SK-N-SH treated with all-trans-retinoic acid at 6 μM for 48 hours (cell line): ENCODE measurements around the gene DNAJB12.
A peak's percentile ranks its signal among the peaks of the same experiment; 100 is the strongest.
"Not testable (repeated sequence)": the region's sequence is repeated elsewhere in the genome, so short reads cannot be mapped to it uniquely, and the experiment has no call there.

Experiments used
- ATAC-seq: fragments of 200-7000 bp; cut with Tn5 transposase; 3 replicates; pipeline ENCODE4 v1.9.1; 2020; ENCODE audit warnings: mild to moderate bottlenecking, moderate library complexity
- ARNTL ChIP-seq: fragments of 450-650 bp; formaldehyde crosslinking; IDR thresholded peaks from 2 replicates; pipeline ENCODE4 v1.5.0; 2020; ENCODE audit warnings: low read depth, mild to moderate bottlenecking, moderate library complexity, borderline replicate concordance
- BACH2 ChIP-seq: fragments of 250-450 bp; sonication (Bioruptor Pico); IDR thresholded peaks from 2 replicates; pipeline ENCODE4 v1.9.0; 2021; ENCODE audit warnings: mild to moderate bottlenecking, borderline replicate concordance
- CREB5 ChIP-seq: fragments of 250-450 bp; sonication (Bioruptor Pico); IDR thresholded peaks from 2 replicates; pipeline ENCODE4 v1.5.1; 2020; ENCODE audit warnings: low read depth, mild to moderate bottlenecking, moderate library complexity
- CSDC2 ChIP-seq: fragments of 250-450 bp; sonication (Bioruptor Pico); IDR thresholded peaks from 2 replicates; pipeline ENCODE4 v1.5.0; 2020; ENCODE audit warnings: mild to moderate bottlenecking, moderate library complexity
- ESRRG ChIP-seq: fragments of 250-450 bp; sonication (Bioruptor Pico); IDR thresholded peaks from 2 replicates; pipeline ENCODE4 v1.6.1; 2021; ENCODE audit warnings: mild to moderate bottlenecking
- GLIS3 ChIP-seq: fragments of 250-450 bp; sonication (Bioruptor Pico); IDR thresholded peaks from 2 replicates; pipeline ENCODE4 v1.5.0; 2020; ENCODE audit warnings: mild to moderate bottlenecking, moderate library complexity
- ISL1 ChIP-seq: fragments of 250-450 bp; sonication (Bioruptor Pico); IDR thresholded peaks from 2 replicates; pipeline ENCODE4 v2.1.2; 2022; ENCODE audit warnings: mild to moderate bottlenecking, moderate library complexity
- OSR1 ChIP-seq: fragments of 250-450 bp; sonication (Bioruptor Pico); IDR thresholded peaks from 2 replicates; pipeline ENCODE4 v1.8.0; 2022; ENCODE audit warnings: moderate library complexity, mild to moderate bottlenecking, inconsistent platforms
- PATZ1 ChIP-seq: fragments of 250-450 bp; sonication (Bioruptor Pico); IDR thresholded peaks from 2 replicates; pipeline ENCODE4 v1.8.0; 2020; ENCODE audit warnings: mild to moderate bottlenecking, moderate library complexity, borderline replicate concordance
- RARB ChIP-seq: fragments of 250-450 bp; sonication (Bioruptor Pico); IDR thresholded peaks from 2 replicates; pipeline ENCODE4 v1.8.0; 2021; ENCODE audit warnings: mild to moderate bottlenecking, moderate library complexity
- SNAI2 ChIP-seq: fragments of 250-450 bp; sonication (Bioruptor Pico); IDR thresholded peaks from 2 replicates; pipeline ENCODE4 v1.5.0; 2020; ENCODE audit warnings: mild to moderate bottlenecking, moderate library complexity
- TCF4 ChIP-seq: fragments of 250-450 bp; sonication (Bioruptor Pico); IDR thresholded peaks from 2 replicates; pipeline ENCODE4 v1.8.0; 2021; ENCODE audit warnings: mild to moderate bottlenecking, moderate library complexity, borderline replicate concordance
- TOX ChIP-seq: fragments of 250-450 bp; sonication (Bioruptor Pico); IDR thresholded peaks from 2 replicates; pipeline ENCODE4 v1.8.0; 2021; ENCODE audit warnings: mild to moderate bottlenecking, moderate library complexity, borderline replicate concordance
- ZC3H10 ChIP-seq: fragments of 250-450 bp; sonication (Bioruptor Pico); IDR thresholded peaks from 2 replicates; pipeline ENCODE4 v1.5.1; 2021; ENCODE audit warnings: mild to moderate bottlenecking, moderate library complexity
- ZFP3 ChIP-seq: fragments of 250-450 bp; sonication (Bioruptor Pico); IDR thresholded peaks from 2 replicates; pipeline ENCODE4 v1.5.0; 2020; ENCODE audit warnings: mild to moderate bottlenecking, moderate library complexity
- ZFP30 ChIP-seq: fragments of 450-650 bp; formaldehyde crosslinking; IDR thresholded peaks from 2 replicates; pipeline ENCODE4 v1.5.0; 2022; ENCODE audit warnings: mild to moderate bottlenecking, moderate library complexity
- ZNF70 ChIP-seq: fragments of 450-650 bp; formaldehyde crosslinking; IDR thresholded peaks from 2 replicates; pipeline ENCODE4 v1.5.0; 2020; ENCODE audit warnings: mild to moderate bottlenecking, moderate library complexity
- TF ChIP-seq, protein P1 (sequence below): fragments of 250-450 bp; sonication (Bioruptor Pico); IDR thresholded peaks from 2 replicates; pipeline ENCODE4 v1.5.0; 2020; ENCODE audit warnings: mild to moderate bottlenecking, moderate library complexity
- TF ChIP-seq, protein P2 (sequence below): fragments of 250-450 bp; sonication (Bioruptor Pico); IDR thresholded peaks from 2 replicates; pipeline ENCODE4 v1.5.1; 2021; ENCODE audit warnings: mild to moderate bottlenecking, moderate library complexity

DNAJB12 gene

DNA sequence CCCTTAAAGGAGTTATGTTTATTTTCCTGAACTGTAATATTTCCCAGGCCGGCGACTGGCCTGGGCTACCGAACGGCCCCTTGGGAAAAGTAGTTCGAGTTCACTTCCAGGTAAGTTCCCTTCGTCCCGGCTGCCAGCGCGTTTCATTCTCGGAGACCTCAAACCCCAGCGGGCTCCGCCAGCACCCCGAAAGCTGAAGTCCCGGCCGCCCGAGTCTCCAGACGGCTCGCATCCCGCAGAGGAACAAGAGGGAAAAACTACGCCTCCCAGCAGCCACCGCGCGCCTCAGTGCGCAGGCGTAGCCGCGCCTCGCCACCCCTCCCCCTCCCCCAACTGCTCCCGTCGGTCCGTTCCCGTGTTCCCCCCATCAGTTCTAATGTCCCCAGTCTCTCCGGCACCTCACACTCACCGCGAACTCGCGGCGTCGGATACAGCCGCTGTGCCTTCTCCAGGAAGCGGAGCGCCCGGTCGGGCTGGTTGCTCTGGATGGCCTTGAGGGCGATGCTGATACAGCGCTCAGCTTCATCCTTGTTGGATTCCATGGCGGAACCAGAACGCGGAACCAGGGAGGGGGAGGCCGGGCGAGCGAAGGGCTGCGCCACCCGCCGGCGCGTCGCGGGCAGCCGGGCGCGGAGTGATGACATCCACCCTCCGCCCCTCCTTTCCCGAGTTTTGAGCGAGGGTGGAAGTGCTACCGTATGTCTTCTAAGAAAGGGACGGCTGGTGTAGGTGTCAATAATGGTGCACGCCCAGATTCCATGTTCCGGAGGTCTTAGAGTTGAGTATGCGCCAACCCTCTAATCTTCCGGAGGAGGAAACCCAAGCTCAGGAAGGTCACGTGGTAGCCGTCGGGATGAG, at the start of gene DNAJB12:
Gene DNAJB12 (minus strand): TSS at position 564 of the 858 bp plus-strand sequence. CDS start 22 bp downstream, at position 542.
- peak; percentile 83 for ATAC-seq
- TF ChIP-seq TCF4 (CRISPR knock-in tag), result 0 out of 2 replicates have a peak, but pooled peaks have one; percentile 19
- TF ChIP-seq SNAI2, result no peak
- TF ChIP-seq ZNF70 (CRISPR knock-in tag), result no peak
- peak; percentile 37; the same call in 1 of the 2 replicates for TF ChIP-seq PATZ1 (CRISPR knock-in tag)
- no peak for TF ChIP-seq ZFP30 (CRISPR knock-in tag)
- no peak for TF ChIP-seq ARNTL (CRISPR knock-in tag)
- TF ChIP-seq, protein P1, sequence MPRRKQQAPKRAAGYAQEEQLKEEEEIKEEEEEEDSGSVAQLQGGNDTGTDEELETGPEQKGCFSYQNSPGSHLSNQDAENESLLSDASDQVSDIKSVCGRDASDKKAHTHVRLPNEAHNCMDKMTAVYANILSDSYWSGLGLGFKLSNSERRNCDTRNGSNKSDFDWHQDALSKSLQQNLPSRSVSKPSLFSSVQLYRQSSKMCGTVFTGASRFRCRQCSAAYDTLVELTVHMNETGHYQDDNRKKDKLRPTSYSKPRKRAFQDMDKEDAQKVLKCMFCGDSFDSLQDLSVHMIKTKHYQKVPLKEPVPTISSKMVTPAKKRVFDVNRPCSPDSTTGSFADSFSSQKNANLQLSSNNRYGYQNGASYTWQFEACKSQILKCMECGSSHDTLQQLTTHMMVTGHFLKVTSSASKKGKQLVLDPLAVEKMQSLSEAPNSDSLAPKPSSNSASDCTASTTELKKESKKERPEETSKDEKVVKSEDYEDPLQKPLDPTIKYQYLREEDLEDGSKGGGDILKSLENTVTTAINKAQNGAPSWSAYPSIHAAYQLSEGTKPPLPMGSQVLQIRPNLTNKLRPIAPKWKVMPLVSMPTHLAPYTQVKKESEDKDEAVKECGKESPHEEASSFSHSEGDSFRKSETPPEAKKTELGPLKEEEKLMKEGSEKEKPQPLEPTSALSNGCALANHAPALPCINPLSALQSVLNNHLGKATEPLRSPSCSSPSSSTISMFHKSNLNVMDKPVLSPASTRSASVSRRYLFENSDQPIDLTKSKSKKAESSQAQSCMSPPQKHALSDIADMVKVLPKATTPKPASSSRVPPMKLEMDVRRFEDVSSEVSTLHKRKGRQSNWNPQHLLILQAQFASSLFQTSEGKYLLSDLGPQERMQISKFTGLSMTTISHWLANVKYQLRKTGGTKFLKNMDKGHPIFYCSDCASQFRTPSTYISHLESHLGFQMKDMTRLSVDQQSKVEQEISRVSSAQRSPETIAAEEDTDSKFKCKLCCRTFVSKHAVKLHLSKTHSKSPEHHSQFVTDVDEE, result no peak; the same call in 1 of the 2 replicates

DNA sequence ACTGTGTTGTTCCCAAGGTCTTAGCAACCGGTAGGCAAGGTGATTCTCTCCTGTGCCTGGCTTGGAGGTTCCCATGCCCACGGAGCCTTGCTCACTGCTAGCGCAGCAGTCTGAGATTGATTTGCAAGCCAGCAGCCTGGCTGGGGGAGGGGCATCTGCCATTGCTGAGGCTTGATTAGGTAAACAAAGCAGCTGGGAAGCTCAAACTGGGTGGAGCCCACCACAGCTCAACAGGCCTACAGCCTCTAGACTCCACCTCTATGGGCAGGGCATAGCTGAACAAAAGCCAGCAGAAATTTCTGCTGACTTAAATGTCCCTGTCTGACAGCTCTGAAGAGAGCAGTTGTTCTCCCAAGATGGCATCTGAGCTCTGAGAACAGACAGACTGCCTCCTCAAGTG, 40.9 kb upstream of the DNAJB12 start:
- ATAC-seq, result not testable (repeated sequence)

DNA sequence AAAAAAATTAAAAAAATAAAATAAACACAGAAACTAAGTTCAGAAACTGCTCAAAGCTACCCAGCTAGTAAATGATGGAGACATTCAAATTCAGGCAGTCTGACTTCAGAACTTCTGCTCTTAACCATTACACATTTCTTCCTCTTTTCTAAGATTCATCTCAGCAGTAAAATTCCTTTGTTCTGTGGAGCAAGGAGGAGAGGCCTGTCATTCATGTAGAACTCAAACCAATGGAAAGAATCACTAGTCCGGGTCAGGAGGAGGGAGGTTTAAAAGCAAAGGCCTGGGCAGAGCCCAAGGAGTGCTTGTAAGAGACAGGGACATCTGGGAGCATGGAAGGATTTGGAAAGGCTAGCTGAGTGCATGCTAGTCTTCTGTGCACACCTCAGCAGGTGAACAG, 37.9 kb upstream of the DNAJB12 start:
- TF ChIP-seq, protein P2, sequence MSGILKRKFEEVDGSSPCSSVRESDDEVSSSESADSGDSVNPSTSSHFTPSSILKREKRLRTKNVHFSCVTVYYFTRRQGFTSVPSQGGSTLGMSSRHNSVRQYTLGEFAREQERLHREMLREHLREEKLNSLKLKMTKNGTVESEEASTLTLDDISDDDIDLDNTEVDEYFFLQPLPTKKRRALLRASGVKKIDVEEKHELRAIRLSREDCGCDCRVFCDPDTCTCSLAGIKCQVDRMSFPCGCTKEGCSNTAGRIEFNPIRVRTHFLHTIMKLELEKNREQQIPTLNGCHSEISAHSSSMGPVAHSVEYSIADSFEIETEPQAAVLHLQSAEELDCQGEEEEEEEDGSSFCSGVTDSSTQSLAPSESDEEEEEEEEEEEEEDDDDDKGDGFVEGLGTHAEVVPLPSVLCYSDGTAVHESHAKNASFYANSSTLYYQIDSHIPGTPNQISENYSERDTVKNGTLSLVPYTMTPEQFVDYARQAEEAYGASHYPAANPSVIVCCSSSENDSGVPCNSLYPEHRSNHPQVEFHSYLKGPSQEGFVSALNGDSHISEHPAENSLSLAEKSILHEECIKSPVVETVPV, result no peak
- TF ChIP-seq RARB (no peak), ZNF70 (CRISPR knock-in tag) (no peak), TOX (CRISPR knock-in tag) (no peak), OSR1 (CRISPR knock-in tag) (no peak), ZFP3 (CRISPR knock-in tag) (no peak)
- no peak for ATAC-seq

- no peak for TF ChIP-seq ZFP3 (CRISPR knock-in tag)
- no peak for TF ChIP-seq CREB5 (CRISPR knock-in tag)
- no peak for TF ChIP-seq ESRRG (CRISPR knock-in tag)
- no peak for TF ChIP-seq ZC3H10
- TF ChIP-seq, protein P2, result no peak
- no peak for TF ChIP-seq ZFP30 (CRISPR knock-in tag)
- TF ChIP-seq PATZ1 (CRISPR knock-in tag), result no peak
- TF ChIP-seq GLIS3 (CRISPR knock-in tag), result no peak
- TF ChIP-seq ISL1 (CRISPR knock-in tag), result no peak
- no peak for TF ChIP-seq CSDC2 (CRISPR knock-in tag)
- no peak for TF ChIP-seq OSR1 (CRISPR knock-in tag)
- no peak for TF ChIP-seq ARNTL (CRISPR knock-in tag)
- TF ChIP-seq TCF4 (CRISPR knock-in tag), result no peak
- no peak for TF ChIP-seq SNAI2
- TF ChIP-seq BACH2, result no peak
- ATAC-seq, result no peak
These were observed 36.0 kb upstream of the DNAJB12 start for GRCh38 chr10:72390764-72391163.
